NCI-H460 (cell line): ENCODE measurements around the gene NOVA1. TPM values are rescaled to one million over a fixed set of nuclear protein-coding genes. Genes with fewer than 3 reads are reported as not detected.
"Not testable (repeated sequence)": the region's sequence is repeated elsewhere in the genome, so short reads cannot be mapped to it uniquely, and the experiment has no call there.

Source experiments
- DNase-seq: peaks from one replicate; pipeline ENCODE4 v3.0.0-alpha.2; 2016; ENCODE audit warnings: low read depth; ENCODE audit errors: extremely low read depth
- polyA plus RNA-seq: library from polyadenylated mRNA; depleted of rRNA; stranded (reverse); fragments of >200 nt; gene quantifications from 2 replicates; pipeline ENCODE4 v1.2.3, GENCODE V29; 2014; cell fraction: nucleus; rRNA removed
- total RNA-seq: library from RNA; depleted of rRNA; stranded (reverse); fragments of >200 nt; shearing (Covaris generic); gene quantifications from 2 replicates; pipeline ENCODE4 v1.2.3, GENCODE V29; 2014; rRNA removed

The NOVA1 gene, protein sequence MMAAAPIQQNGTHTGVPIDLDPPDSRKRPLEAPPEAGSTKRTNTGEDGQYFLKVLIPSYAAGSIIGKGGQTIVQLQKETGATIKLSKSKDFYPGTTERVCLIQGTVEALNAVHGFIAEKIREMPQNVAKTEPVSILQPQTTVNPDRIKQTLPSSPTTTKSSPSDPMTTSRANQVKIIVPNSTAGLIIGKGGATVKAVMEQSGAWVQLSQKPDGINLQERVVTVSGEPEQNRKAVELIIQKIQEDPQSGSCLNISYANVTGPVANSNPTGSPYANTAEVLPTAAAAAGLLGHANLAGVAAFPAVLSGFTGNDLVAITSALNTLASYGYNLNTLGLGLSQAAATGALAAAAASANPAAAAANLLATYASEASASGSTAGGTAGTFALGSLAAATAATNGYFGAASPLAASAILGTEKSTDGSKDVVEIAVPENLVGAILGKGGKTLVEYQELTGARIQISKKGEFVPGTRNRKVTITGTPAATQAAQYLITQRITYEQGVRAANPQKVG
- total RNA-seq: 4.2 and 5.0 TPM in 2 replicates
- 7.1 and 8.6 TPM in 2 replicates for polyA plus RNA-seq

DNA sequence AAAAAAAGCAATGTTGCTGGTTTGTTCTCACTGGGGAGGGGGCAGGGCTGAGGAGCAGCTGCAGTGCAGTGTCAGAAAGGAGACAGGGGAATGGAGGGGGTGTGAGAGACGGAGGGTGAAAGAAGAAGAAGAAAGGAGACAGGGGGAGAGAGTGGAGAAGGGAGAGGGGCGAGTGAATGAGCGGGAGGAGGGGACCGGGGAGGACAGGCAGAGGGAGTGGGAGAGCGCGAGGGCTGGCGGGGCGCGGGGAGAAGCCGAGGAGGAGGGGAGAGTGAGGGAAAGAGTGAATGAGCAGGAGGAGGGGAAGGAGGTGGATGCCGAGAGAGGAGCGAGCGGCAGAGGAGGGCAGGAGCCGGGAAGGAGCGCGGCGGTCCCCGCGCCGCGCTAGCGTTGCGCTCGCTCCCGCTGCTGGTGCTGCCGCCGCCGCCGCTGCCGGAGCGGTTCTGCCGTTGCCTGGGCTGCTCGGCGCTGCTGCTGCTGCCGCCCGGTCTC, at the start of gene NOVA1:
TSS of gene NOVA1 (minus strand) at position 445 of the 492 bp plus-strand sequence. CDS start 597 bp downstream, outside the sequence.
- no peak for DNase-seq

DNA sequence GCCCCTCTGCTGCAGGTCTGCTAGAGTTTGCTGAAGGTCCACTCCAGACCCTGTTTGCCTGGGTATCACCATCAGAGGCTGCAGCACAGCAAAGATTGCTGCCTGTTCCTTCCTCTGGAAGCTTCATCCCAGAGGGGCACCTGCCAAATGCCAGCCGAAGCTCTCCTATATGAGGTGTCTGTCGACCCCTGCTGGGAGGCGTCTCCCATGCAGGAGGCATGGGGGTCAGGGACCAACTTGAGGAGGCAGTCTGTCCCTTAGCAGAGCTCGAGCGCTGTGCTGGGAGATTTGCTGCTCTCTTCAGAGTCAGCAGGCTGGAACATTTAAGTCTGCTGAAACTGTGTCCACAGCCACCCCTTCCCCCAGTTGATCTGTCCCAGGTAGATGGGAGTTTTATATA, 47.2 kb upstream of the NOVA1 start:
- not testable (repeated sequence) for DNase-seq

DNA sequence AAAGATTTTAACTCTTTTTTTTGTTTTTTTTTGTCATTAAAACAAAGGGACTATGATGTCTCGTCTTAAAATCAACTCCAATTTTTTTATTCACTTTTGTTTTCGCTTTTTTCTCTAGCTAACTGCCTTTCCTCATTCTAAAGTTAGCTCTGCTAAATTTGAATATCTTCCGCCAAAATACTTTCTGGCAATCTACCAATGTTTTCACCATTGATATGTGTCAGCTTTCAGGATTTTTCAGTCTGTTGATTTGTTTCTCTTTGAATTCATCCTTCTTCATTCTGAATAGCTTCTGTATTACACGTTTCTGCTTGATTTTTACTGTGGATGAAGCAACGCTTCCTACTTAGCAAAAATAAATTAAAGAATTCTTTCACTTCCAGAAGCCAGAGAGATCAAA, 38.7 kb upstream of the NOVA1 start:
- no peak for DNase-seq

DNA sequence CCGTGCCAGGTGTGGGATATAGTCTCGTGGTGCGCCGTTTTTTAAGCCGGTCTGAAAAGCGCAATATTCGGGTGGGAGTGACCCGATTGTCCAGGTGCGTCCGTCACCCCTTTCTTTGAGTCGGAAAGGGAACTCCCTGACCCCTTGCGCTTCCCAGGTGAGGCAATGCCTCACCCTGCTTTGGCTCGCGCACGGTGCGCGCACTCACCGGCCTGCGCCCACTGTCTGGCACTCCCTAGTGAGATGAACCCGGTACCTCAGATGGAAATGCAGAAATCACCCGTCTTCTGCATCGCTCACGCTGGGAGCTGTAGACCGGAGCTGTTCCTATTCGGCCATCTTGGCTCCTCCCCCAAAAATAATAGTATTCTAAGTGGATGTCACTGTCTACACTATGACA, 37.1 kb upstream of the NOVA1 start:
- DNase-seq: not testable (repeated sequence)

DNA sequence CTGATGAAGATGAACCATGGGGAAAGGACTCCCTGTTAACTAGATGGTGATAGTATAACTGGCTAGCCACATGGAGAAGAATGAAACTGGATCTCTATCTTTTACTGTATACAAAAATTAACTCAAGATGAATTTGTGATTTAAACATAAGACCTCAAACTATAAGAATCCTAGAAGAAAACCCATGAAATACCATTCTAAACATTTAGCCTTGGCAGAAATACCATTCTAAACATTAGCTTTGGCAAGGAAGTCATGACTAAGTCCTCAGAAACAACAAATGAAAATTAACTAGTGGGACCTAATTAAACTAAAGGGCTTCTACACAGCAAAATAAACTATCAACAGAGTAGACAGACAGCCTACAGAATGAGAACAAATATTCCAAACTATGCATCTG, 28.4 kb upstream of the NOVA1 start:
- DNase-seq: no peak

DNA sequence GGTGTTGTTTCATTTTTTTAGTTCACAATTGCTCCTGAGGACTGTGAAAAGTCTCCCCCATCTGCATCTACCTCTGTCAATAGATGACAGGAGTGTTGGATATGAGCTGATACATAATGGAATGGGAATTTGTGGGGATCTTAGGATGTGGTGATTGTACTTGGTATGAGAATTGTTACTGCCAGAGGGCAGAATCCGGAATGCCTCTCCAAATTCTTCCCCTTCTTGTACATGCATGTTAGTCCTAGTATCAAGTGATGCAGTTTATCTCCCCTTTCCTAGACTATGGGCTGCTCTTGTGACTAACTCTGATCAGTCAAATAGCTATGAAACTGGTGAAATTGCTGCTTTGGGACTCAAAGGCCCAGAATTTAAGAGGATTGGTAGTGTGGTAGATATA, 24.8 kb upstream of the NOVA1 start:
- DNase-seq: no peak

DNA sequence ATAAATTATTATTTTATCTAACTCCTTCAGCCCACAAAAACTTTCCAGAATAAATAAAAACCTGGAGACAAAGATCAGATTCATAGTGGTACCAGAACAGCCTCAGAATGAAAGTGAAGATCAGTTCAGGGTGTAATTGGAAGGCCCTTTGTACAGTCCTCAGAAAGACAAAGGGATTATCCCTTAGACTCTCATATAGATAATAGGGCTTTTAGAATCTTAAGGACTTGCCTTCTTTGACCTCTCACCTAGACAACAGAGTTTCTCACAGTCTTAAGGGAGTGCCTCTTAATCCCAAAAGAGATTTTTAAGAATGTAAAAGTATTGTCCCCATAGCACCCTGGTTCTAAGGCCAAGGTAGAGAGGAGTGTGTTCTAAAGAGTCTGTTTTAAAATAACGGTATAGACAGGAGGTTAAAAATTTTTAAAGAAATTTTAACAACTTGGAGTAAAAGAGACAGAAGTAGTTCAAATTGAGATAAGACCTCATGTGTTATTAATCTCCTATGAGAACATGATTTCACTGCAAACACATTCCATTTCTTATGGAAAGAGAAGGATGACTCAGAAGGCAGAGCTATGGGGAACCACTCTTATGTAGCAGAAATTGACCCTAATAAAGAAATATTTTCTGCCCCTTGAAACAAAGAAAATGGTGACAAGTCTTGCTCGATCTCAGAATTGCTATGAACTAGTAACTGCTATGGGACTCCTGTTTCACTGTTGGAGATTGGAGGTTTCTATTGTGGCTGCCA, 24.2 kb upstream of the NOVA1 start:
- DNase-seq: no peak

DNA sequence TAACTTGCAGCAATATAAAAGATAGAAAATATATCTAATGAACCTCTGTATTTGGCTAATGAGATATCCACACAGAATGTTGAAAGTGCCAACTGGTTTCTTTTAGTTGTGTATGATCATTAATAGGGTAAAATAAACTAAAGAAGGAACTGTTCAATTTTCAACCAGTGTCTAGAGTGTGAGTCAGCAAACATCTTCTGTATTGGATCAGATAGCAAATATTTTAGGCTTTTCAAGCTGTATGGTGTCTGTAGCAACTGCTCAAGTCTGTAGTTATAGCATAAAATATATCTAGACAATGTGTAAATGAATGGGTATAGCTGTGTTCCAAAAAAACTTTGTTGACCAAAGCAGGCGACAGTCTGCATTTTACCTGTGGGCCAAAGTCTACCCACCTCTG, 23.5 kb upstream of the NOVA1 start:
- DNase-seq: no peak

DNA sequence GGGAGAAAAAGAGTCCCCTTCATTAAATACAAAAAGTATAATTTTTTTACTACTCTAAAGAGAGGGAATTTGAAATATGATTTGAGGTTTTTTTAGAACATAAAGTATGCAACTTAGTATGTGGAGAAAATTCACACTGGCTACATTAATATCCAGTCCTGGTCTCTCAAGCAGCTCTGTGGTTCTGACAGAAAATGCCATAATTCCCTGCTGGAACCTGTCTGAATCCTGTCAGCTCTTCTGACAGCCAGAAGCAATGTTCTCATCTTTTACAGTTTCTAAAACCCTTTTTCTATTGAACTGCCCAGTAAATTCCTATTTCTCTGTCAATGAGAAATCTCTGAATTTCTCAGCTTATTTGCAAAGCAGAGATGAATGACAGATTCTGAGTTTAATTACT, 13.4 kb upstream of the NOVA1 start:
- no peak for DNase-seq

DNA sequence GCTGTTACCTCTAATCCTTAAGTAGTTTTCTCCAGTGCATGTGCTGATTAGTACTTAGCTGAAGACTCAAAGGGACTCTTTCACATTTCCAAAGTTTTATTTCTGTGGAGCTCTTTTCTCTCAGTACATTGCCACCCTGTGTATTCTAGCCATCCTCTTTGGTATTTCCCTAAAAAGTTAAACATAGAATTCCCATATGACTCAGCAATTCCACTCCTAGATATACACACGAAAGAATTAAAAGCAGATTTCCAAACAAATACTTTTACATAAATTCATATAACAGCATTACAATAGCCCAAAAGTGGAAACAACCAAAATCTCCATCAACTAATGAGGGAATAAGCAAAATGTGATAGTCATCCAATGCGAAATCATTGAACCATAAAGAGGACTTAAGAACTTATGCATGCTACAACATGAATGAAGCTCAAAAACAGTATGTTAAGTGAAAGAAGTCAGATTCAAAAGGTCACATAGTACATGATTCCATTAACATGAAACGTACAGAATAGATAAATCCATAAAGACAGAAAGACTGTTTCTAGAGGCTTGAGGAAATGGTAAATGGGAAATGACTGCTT, 9.0 kb upstream of the NOVA1 start:
- no peak for DNase-seq

DNA sequence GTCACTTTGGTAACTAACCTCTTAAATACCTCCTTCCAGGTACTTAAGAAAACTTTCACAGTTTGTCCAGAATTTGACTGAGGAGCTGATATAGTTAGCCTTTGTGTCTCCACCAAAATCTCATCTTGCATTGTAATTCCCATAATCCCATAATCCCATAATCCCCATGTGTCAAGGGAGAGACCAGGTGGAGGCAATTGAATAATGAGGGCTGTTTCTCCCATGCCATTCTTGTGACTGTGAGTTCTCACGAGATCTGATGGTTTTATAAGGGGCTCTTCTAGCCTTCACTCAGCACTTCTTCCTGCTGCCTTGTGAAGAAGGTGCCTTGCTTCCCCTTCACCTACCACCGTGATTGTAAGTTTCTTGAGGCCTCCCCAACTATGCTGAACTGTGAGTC, 7.8 kb upstream of the NOVA1 start:
- no peak for DNase-seq

DNA sequence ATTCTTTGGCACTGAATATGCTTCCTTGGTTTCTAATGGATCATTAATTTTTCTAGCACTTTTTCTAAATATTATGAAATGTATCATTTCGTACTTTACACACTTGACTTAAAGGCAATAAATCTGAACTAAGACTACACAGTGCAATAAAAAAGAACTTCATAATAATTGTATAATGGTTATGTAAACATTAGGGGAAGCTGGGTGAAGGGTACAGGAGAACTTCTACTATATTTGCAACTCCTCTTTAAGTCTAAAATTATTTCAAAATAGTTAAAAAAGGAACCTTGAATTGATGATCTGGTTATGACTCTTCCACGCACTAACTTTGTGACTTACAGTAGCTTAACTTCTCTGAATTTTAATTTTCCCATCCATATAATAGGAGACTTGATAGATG, 5.1 kb upstream of the NOVA1 start:
- DNase-seq: no peak

DNA sequence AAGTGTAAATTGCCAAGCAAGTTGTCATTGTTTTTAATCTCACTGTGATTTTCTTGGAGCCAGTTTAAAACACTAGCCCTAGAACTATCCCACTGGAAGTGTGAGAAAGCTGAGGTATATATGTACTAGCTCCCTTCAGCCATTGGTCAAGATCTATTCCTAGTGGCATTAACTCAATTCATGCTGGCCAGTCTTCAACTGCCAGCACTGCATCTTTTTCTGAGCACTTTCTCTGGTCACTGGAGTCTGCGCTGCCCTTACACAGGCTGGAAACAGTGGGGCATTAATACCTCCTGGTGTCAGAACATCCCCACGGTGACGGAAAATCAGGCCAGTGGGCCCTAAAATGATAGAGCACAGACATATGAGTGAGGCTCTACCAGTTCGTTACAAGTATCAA, 4.0 kb upstream of the NOVA1 start:
- no peak for DNase-seq

DNA sequence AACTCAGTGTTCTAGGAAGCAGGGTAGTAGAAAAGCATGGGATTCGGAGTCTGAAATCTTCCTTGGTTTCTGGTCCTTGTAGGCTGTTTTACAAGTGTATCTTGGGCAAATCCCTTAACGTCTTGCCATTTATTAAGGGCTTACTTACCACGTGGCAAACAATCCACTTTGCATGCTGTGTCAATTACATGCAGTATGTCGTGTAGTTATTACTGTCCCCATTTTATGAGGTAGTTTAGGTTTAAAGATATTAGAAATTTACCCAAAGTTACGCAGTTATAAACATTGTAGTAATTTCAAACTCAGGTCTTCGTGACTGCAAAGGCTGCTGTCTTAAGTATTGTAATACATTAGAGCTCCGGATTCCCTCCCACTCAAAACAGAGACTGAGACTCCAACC, 1.5 kb upstream of the NOVA1 start:
- no peak for DNase-seq

DNA sequence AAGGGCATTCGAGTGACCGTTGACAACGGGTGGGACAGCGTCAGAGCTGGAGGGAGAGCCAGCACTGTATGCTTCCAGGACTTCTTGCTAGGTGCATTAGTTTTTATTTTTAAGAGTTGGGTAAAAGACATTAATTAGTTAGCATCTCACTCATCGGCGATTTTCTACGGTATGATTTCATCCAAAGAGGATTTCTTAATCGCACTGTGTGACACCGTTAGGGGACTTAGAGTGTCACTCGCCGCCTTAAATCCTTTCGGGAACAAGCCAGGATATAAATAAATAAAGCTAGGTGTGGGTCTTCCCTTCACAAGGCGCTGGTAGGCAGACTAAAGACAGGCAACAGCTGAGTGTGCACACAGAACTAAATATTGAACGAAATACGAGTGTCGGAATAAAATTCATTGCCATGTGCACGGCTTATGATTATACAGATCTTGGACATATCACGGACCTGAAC, 869 bp upstream of the NOVA1 start:
- DNase-seq: no peak

DNA sequence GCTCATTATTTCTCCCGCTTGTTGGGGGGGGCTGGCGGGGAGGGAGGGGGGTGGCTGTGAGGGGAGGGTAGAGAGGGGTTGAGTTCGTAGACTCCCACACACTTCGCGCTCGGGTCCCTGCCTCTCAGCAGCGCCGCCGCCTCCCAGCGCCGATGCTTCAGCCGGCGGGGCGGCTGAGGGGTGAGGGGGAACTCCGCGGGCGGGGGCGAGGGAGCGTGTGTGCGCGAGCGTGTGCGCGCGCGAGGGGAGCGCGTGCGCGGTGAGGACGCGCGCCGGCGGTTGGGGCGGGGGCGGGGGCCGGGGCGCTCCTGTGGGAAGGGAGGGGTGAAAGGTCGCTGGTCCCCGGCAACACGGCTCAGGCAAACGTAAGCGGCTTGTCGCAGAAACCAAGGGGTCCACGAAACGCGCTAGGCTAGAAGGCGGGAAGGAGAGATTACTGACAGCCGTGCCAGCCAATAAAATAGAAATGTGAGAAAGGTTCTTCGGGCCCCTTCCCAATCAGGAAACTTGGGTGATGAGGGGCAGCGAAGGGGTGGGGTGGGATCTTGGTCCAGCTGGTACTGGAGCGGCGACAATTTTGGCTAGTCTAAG, 343 bp upstream of the NOVA1 start:
- peak; percentile 85 for DNase-seq

DNA sequence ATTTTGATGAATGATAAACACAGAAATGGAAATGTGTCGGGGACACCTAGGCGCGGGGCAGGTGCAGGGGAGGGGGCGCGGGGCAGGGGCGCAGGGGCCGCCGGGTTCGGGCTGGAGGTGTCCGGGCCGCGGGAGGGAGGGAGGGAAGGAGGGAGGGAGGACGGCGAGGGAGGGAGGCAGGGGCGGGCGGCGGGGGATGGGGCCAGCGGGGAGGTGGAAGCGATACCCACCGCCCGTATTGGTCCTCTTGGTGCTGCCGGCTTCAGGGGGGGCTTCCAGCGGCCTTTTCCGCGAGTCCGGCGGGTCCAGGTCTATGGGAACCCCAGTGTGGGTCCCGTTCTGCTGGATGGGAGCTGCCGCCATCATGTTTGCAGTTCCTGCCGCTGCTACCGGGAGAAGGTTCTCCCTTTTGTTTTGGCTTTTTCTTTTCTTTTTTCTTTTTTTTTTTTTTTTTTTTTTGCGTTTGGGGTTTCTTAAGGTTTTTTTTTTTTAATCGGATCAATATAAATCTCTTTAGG, 703 bp downstream of the NOVA1 start:
- DNase-seq: no peak

DNA sequence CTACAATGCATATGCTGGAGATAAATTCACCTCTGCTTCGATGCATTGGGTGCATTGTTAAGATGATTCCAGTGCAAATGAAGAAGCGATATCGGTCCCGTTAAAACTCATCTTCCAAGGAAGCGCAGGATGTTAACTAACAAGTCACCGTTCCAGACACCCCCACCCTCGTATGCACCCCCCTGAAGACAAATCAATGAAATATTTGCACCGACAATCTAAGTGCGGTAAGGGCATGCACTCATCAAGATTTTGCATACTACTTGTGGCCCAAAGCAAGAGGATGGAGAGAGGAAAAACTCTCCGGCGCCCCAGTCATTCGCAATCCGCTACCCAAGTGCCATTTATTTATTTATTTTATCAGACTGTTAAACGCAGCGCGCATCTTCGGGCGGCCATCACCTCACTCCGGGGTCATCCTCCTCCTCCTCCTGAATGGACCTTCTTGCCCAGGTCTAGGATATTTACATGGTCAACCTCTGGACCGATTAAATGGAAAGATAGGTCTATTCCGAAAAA, 1.2 kb downstream of the NOVA1 start:
- DNase-seq: no peak

DNA sequence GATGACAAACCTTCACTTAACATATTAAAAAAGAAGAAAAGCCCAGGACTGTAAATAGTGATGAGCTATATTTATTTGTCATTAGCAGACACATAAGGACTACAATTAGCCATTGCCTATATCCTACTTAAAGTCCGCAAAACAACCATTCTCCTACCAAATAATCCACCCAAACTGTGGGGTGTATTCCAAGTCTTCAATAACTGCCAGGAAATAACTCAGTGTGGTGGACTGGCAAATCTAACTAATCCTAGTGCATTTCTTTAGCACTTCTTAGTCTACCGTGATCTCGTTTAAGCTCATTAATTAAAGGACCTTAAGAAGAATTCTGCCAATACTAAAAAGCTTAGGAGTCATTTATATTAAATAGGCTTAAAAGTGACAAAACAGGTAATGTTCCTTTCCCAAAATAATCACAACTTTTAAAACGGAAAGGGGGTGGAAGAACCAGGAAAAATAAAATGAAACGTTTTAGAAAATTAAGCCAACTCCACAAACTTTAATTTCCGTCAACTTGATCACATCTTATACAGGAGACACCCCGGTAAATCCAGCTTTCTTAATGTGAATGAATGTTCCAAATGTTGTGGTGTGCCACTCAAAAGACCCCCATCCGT, 1.8 kb downstream of the NOVA1 start:
- no peak for DNase-seq
